GM12878 (cell line): ENCODE measurements around the gene LDLRAP1. TPM values are rescaled to one million over a fixed set of nuclear protein-coding genes. Genes with fewer than 3 reads are reported as not detected.

Experiments
- E4F1 ChIP-seq: fragments of 450-650 bp; IDR thresholded peaks from 2 replicates; pipeline ENCODE4 v1.6.1; 2018; ENCODE audit warnings: borderline replicate concordance, mild to moderate bottlenecking; ENCODE audit not compliant: partially characterized antibody
- NKRF ChIP-seq: fragments of 450-650 bp; conservative IDR thresholded peaks from 2 replicates; pipeline ENCODE4 v1.6.1; 2017; ENCODE audit warnings: mild to moderate bottlenecking, moderate library complexity
- ZBTB4 ChIP-seq: fragments of 450-650 bp; formaldehyde crosslinking; IDR thresholded peaks from 2 replicates; pipeline ENCODE4 v1.4.0; 2022; ENCODE audit warnings: mild to moderate bottlenecking, moderate library complexity
- ZBTB40 ChIP-seq: fragments of 450-650 bp; IDR thresholded peaks from 2 replicates; pipeline ENCODE4 v1.6.1; 2016; ENCODE audit warnings: mild to moderate bottlenecking, moderate library complexity, borderline replicate concordance
- polyA plus RNA-seq, 11 experiments: library from polyadenylated mRNA; depleted of rRNA in 4 of 11; unstranded in 6 of 11; stranded (reverse) in 5 of 11; fragments of >200 nt; fragmentation: Nextera tagmentation in 4 of 11; fragmentation: Illumina TruSeq in 1 of 11; extraction: Ambion mirVana in 4 of 11; extraction: Trizol in 1 of 11; gene quantifications; 1 replicate in 1 of 11; 2 replicates in 10 of 11; pipeline versions ENCODE4 v1.2.1 to v1.2.3, GENCODE V29; 2011 to 2016; ENCODE audit warnings: inconsistent platforms in 2 of 11, missing spikeins in 2 of 11, low read depth in 1 of 11
- total RNA-seq, 4 experiments: library from RNA; depleted of rRNA in 3 of 4; stranded (reverse); fragments of >200 nt in 3 of 4; fragmentation: Illumina TruSeq in 1 of 4; extraction: Trizol in 1 of 4; gene quantifications; 2 replicates each; pipeline versions ENCODE4 v1.2.1 to v1.2.3, GENCODE V29; 2013 to 2021

The LDLRAP1 gene
- total and polyA plus RNA-seq, 10 of the 15 experiments (the other 5 are each of a cell fraction or from before 2014, with no cell fraction given), result 0.43 to 37.6 (median 22.0) TPM

GRCh38 chr1:25513666-25514065, 29.7 kb upstream of the LDLRAP1 start (continued):
- TF ChIP-seq NKRF (no peak), ZBTB40 (no peak), E4F1 (no peak), ZBTB4 (CRISPR knock-in tag) (no peak)
